ENCODE measurements around the gene NEDD4L.

NEDD4L gene

DNA sequence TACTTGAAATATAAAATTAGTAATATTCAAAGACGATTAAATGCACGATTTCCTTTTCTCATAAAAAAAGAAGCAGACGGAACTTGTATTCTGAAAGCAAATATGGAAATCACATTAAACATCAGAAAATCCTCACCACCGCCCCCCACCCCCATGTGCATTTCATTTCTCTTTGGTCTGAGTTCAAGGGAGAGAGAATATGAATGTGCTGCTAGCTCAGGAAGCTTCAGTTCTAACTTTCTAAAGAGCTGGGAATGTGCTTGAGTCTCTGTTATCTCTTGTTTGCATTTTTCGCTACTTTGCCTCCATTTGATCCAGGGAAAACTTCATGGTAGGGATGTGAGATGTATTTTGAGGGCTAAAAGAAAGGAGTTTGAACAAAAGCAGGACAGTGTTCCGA is 143.6 kb downstream of the NEDD4L start:
- H3K36me3 Mint-ChIP-seq (ENCODE audit: insufficient read depth): peaks cover 3% of the 10 kb centered on the region
- peaks cover 6 to 10% of the 10 kb centered on the region in 2 donors for H3K27me3 Mint-ChIP-seq
- DNase-seq (no peak), ATAC-seq (replicated peaks) (no peak)
- H3K27ac Mint-ChIP-seq: no peak overlapping the region
- H3K4me1 Mint-ChIP-seq (ENCODE audit: low read depth in 2 of 2): no peaks in the 10 kb centered on the region
- H3K9me3 Mint-ChIP-seq: no peaks in the 10 kb centered on the region
- no peak overlapping the region for H3K4me3 Mint-ChIP-seq

DNA sequence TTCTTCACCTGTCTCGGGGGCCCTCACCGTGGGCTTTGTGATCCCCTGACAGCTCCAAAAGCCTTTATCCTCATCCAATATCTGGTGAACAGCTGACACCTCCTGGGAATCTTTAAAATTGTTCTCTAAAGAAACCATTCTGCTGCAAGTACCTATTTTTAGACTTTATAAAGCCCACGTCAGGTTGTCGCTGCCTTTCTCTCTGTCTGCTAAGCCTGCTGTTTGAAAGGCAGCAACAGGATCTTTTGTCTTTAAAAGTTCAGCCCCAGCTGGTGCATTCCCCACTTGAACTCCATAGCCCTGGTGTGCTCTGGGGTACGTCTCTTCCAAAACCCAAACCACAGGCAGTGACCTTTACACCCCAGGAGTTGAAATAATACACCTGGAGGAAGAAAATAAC is 145.0 kb downstream of the NEDD4L start:
- Mint-ChIP-seq H3K4me1 (ENCODE audit: low read depth in 2 of 2) (no peaks in the 10 kb centered on the region), H3K27me3 (peaks cover 14 to 18% of the 10 kb centered on the region in 2 donors), H3K9me3 (no peaks in the 10 kb centered on the region), H3K4me3 (no peak overlapping the region), H3K27ac (no peak overlapping the region), H3K36me3 (ENCODE audit: insufficient read depth) (peaks cover 3% of the 10 kb centered on the region)
- ATAC-seq (replicated peaks) (no peak), DNase-seq (no peak)

DNA sequence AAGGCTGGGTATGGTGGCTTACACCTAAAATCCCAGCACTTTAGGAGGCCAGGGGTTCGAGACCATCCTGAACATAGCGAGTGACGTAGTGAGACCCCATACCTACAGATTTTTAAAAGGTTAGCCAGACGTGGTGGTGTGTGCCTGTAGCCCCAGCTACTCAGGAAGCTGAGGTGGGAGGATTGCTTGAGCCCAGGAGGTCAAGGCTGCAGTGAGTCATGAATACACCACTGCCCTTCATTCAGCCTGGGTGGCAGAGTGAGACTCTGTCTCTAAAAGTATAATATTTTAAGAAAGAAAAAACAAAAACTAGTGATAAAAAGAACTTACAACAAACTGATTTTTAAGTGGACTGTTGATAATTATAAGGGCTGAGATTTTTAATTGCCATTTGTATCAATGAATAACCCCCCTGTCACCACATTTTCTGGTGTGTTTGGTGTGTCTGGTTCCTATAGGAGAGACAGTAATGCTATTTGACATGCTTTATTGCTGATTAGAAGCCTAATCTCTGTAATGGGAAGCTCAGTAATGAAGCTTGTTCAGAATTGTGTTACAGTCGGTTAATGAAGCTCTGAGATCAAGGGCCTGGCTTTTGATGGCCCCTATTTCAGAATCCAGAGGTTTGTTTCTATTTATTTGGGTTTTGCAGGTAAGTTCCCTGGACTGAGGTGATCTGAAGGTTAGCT is 147.0 kb downstream of the NEDD4L start:
- Mint-ChIP-seq H3K9me3 (no peaks in the 10 kb centered on the region), H3K36me3 (ENCODE audit: insufficient read depth) (peaks cover 3% of the 10 kb centered on the region), H3K4me3 (no peak overlapping the region), H3K4me1 (ENCODE audit: low read depth in 2 of 2) (peaks cover 0 to 2% of the 10 kb centered on the region in 2 donors), H3K27ac (no peak overlapping the region), H3K27me3 (peaks cover 31 to 37% of the 10 kb centered on the region in 2 donors)
- no peak for ATAC-seq (replicated peaks)
- DNase-seq: no peak

DNA sequence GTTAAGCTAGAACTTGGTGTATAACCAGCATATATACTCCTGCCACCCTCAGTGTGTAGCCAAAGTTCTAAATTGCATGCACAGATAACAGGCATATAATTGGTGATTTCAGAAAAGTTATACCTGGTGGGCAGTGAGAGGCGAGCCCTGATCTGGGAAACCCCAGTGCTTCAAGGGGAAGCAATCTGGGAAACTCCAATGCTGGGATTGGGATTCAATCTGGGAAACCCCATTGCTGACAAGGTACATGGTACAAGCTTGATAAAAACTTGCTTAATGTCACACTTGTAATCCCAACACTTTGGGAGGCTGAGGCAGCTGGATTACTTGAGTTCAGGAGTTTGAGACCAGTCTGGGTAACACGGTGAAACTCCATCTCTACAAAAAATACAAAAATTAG is 147.6 kb downstream of the NEDD4L start:
- ATAC-seq (replicated peaks) (no peak), DNase-seq (no peak)
- Mint-ChIP-seq H3K9me3 (no peaks in the 10 kb centered on the region), H3K4me1 (ENCODE audit: low read depth in 2 of 2) (peaks cover 0 to 2% of the 10 kb centered on the region in 2 donors), H3K27me3 (peaks cover 37 to 39% of the 10 kb centered on the region in 2 donors), H3K36me3 (ENCODE audit: insufficient read depth) (peaks cover 3% of the 10 kb centered on the region), H3K4me3 (no peak overlapping the region), H3K27ac (no peak overlapping the region)

- ATAC-seq (replicated peaks) (no peak), DNase-seq (no peak)
- Mint-ChIP-seq H3K27ac (no peak overlapping the region), H3K27me3 (peaks cover 41 to 46% of the 10 kb centered on the region in 2 donors), H3K9me3 (no peaks in the 10 kb centered on the region), H3K4me3 (no peak overlapping the region), H3K36me3 (ENCODE audit: insufficient read depth) (peaks cover 3% of the 10 kb centered on the region), H3K4me1 (ENCODE audit: low read depth in 2 of 2) (peaks cover 0 to 2% of the 10 kb centered on the region in 2 donors)
These were observed 148.5 kb downstream of the NEDD4L start for GRCh38 chr18:58192519-58192918.

GRCh38 chr18:58194028-58194427 is 150.0 kb downstream of the NEDD4L start:
- Mint-ChIP-seq H3K27me3 (peaks cover 41 to 43% of the 10 kb centered on the region in 2 donors), H3K4me3 (no peak overlapping the region), H3K27ac (no peak overlapping the region), H3K9me3 (no peaks in the 10 kb centered on the region), H3K36me3 (ENCODE audit: insufficient read depth) (peaks cover 3% of the 10 kb centered on the region), H3K4me1 (ENCODE audit: low read depth in 2 of 2) (peaks cover 0 to 2% of the 10 kb centered on the region in 2 donors)
- DNase-seq (no peak), ATAC-seq (replicated peaks) (no peak)

GRCh38 chr18:58195278-58195765 is 151.3 kb downstream of the NEDD4L start:
- DNase-seq: no peak
- peaks cover 0 to 2% of the 10 kb centered on the region in 2 donors for H3K4me1 Mint-ChIP-seq (ENCODE audit: low read depth in 2 of 2)
- no peaks in the 10 kb centered on the region for H3K9me3 Mint-ChIP-seq
- peak; percentile 70 for ATAC-seq (replicated peaks)
- peaks cover 3% of the 10 kb centered on the region for H3K36me3 Mint-ChIP-seq (ENCODE audit: insufficient read depth)
- peak overlapping the region in 1 of 2 donors; percentile 67 for H3K4me3 Mint-ChIP-seq
- peak overlapping the region in 1 of 2 donors; percentile 23 for H3K27ac Mint-ChIP-seq
- peaks cover 35 to 36% of the 10 kb centered on the region in 2 donors for H3K27me3 Mint-ChIP-seq

DNA sequence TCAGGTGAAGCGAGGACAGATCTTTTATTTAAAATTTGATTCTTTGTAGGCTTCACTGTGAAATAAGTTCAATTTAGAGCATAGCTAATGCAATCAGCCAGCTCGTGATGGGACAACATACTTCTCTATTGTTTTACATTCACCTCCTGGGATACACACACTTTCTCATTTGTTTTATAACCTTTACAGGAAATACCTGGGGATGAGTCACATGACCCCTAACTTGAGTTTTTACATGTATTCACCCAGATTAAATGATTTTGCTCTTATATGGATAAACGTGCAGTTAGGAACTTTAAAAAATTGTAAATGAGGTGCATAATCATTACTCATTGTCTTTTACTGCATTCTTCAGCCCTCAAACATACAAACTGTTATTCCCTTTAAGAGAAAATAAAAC is 152.1 kb downstream of the NEDD4L start:
- Mint-ChIP-seq H3K27me3 (peaks cover 35 to 36% of the 10 kb centered on the region in 2 donors), H3K36me3 (ENCODE audit: insufficient read depth) (no peaks in the 10 kb centered on the region), H3K4me1 (ENCODE audit: low read depth in 2 of 2) (peaks cover 0 to 2% of the 10 kb centered on the region in 2 donors), H3K4me3 (peak overlapping the region in 1 of 2 donors; percentile 67), H3K27ac (no peak overlapping the region), H3K9me3 (no peaks in the 10 kb centered on the region)
- ATAC-seq (replicated peaks) (no peak), DNase-seq (no peak)

DNA sequence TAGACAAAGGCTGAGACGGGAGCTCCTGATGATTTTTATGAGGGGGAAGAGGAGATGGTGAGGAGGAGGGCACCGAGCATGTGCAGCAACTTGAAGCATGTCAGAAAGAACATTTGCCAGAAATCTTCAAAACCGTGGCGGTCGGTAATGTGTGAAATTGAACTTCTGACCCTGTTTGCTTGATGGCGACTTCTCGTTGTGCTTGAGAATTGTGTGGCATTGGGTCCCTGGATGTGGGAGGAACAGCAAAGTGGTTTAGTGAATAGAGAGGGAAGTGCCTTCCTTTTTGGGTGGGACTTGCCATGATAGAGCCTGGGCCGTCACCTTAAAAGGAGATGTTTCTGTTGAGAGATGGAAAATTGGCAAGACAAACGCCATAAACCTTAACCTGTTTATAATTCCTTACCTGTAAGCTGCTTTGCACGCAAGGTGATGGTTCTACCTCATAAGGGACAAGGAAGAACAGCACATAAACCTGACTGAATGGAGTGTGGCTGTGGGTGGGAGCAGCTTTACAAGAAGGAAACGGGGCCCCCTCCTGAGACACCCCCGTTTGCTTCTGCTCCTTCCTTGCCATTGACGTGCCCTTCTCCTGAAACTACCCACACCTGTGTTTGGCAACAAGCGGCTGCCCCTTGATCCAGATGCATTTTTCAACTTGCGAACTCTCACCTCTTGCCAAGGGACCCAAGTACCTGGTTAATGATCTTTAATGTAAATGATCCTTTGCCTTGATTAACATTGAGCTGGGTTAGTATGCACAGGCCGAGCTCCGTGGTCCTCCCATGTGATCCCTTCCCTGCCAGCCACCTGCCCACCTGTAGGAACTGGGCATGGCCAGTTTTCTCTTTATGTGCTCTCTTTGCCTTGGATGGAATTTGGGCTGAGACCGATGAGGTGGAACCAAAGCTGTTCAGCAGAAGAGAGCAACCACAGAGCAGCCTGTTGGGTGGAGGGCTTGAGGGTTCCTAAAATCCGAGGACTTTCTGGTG is 153.2 kb downstream of the NEDD4L start:
- Mint-ChIP-seq H3K36me3 (ENCODE audit: insufficient read depth) (no peaks in the 10 kb centered on the region), H3K27ac (peak overlapping the region in 1 of 2 donors; percentile 13)

DNA sequence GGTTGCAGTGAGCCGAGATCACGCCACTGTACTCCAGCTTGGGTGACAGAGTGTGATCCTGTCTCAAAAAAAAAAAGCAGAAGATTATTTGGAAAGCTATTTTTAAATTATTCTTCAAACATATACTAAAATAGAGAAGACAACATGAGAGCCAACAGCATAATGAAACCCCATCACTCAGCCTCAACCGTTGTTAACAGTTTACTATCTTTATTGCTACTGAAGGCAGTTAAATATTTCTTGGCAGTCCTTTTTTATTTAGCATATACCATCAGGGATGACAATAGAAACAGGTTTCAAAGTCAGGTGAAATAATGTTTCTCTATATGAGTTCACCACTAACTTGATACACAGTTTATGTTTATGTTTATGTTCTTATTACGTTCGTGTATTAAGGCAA is 157.2 kb downstream of the NEDD4L start:
- Mint-ChIP-seq H3K36me3 (ENCODE audit: insufficient read depth) (no peaks in the 10 kb centered on the region), H3K9me3 (no peaks in the 10 kb centered on the region)

More for the DNA sequence above, 153.2 kb downstream of the NEDD4L start:
- no peaks in the 10 kb centered on the region for H3K9me3 Mint-ChIP-seq
- peaks cover 0 to 2% of the 10 kb centered on the region in 2 donors for H3K4me1 Mint-ChIP-seq (ENCODE audit: low read depth in 2 of 2)
- H3K4me3 Mint-ChIP-seq: no peak overlapping the region
- ATAC-seq (replicated peaks) (no peak), DNase-seq (no peak)
- H3K27me3 Mint-ChIP-seq: peaks cover 36 to 40% of the 10 kb centered on the region in 2 donors

GRCh38 chr18:58201733-58202730 is 158.0 kb downstream of the NEDD4L start:
- Mint-ChIP-seq H3K27me3 (peaks cover 12 to 13% of the 10 kb centered on the region in 2 donors), H3K27ac (no peak overlapping the region), H3K4me1 (ENCODE audit: low read depth in 2 of 2) (no peaks in the 10 kb centered on the region), H3K4me3 (no peak overlapping the region), H3K36me3 (ENCODE audit: insufficient read depth) (no peaks in the 10 kb centered on the region), H3K9me3 (no peaks in the 10 kb centered on the region)
- DNase-seq: no peak
- ATAC-seq (replicated peaks): no peak

More for the DNA sequence above, 157.2 kb downstream of the NEDD4L start:
- DNase-seq (no peak), ATAC-seq (replicated peaks) (no peak)
- no peaks in the 10 kb centered on the region for H3K4me1 Mint-ChIP-seq (ENCODE audit: low read depth in 2 of 2)
- peaks cover 12 to 19% of the 10 kb centered on the region in 2 donors for H3K27me3 Mint-ChIP-seq
- no peak overlapping the region for H3K4me3 Mint-ChIP-seq
- H3K27ac Mint-ChIP-seq: no peak overlapping the region

DNA sequence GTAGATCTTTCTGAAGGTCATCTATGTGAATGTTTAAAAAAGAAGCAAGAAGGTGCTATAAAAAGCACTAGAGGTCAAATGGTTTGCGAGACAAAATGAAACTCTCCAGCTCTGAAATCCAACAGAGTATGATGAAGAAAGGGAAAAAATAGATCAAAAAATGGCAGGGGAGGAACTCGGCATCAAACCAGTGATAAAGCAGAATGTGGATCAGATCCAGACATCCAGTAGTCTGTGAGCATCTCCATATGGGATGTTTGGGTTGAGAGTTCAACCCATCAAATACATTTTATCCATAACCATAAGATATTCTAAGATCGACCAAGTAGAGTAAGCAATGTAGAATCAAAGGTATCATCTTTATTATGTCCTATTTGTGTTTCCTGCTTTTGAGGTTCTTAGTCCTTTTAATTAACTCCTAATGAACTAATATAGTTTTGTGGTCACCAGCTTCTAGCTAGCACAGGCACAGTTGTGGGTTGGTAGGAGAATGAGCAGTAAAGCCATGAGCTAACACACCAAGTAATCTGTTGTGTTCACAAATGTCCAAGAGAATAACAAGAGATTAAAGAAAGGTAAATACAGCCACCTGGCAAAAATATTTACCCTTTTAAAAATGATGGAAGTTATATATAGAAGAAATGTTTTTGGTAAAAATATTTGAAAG is 160.9 kb downstream of the NEDD4L start:
- H3K27ac Mint-ChIP-seq: no peak overlapping the region
- H3K4me3 Mint-ChIP-seq: no peak overlapping the region
- DNase-seq (no peak), ATAC-seq (replicated peaks) (no peak)
- H3K4me1 Mint-ChIP-seq (ENCODE audit: low read depth in 2 of 2): no peaks in the 10 kb centered on the region
- H3K9me3 Mint-ChIP-seq: no peaks in the 10 kb centered on the region
- H3K36me3 Mint-ChIP-seq (ENCODE audit: insufficient read depth): no peaks in the 10 kb centered on the region
- H3K27me3 Mint-ChIP-seq: peaks cover 10 to 12% of the 10 kb centered on the region in 2 donors
